HEK293T (cell line): ENCODE data around the gene SERPINE1.

Source experiments
- BHLHE40 ChIP-seq: fragments of 450-650 bp; IDR thresholded peaks from 2 replicates; pipeline ENCODE4 v1.6.1; 2016; ENCODE audit warnings: mild to moderate bottlenecking, moderate library complexity, borderline replicate concordance
- ELF4 ChIP-seq: fragments of 450-650 bp; IDR thresholded peaks from 2 replicates; pipeline ENCODE4 v1.6.1; 2017; ENCODE audit warnings: antibody characterized with exemption
- HDGF ChIP-seq: fragments of 450-650 bp; IDR thresholded peaks from 2 replicates; pipeline ENCODE4 v1.6.1; 2017; ENCODE audit warnings: antibody characterized with exemption, borderline replicate concordance
- NFRKB ChIP-seq: fragments of 450-650 bp; IDR thresholded peaks from 2 replicates; pipeline ENCODE4 v1.6.1; 2016; ENCODE audit warnings: mild to moderate bottlenecking, moderate library complexity
- PKNOX1 ChIP-seq: fragments of 450-650 bp; IDR thresholded peaks from 2 replicates; pipeline ENCODE4 v1.6.1; 2016

- TF ChIP-seq PKNOX1 = no peak
- TF ChIP-seq HDGF = no peak
- TF ChIP-seq NFRKB = no peak
- no peak for TF ChIP-seq BHLHE40
- no peak for TF ChIP-seq ELF4
Measured at GRCh38 chr7:101104799-101105198, 22.1 kb upstream of the SERPINE1 start.
